Stimulated activated CD8-positive, alpha-beta memory T cell treated with anti-CD3 and anti-CD28 coated beads, Interleukin-12 subunit alpha, Interleukin-12 subunit beta, amount 100 ng/mL, for 24 hours (primary cell): ENCODE results near the gene FABP2.
"Not testable (repeated sequence)": the region's sequence is repeated elsewhere in the genome, so short reads cannot be mapped to it uniquely, and the experiment has no call there.

Experiments
- DNase-seq: peaks from one replicate; pipeline ENCODE4 v3.0.0-alpha.2; 2020; ENCODE audit errors: extremely low read depth

Gene FABP2

GRCh38 chr4:119310826-119311225 lies 11.1 kb downstream of the FABP2 start:
- no peak for DNase-seq

- DNase-seq: no peak
Measured at GRCh38 chr4:119307606-119308005, 14.3 kb downstream of the FABP2 start.

GRCh38 chr4:119304431-119304830 lies 17.5 kb downstream of the FABP2 start:
- DNase-seq: no peak

DNA sequence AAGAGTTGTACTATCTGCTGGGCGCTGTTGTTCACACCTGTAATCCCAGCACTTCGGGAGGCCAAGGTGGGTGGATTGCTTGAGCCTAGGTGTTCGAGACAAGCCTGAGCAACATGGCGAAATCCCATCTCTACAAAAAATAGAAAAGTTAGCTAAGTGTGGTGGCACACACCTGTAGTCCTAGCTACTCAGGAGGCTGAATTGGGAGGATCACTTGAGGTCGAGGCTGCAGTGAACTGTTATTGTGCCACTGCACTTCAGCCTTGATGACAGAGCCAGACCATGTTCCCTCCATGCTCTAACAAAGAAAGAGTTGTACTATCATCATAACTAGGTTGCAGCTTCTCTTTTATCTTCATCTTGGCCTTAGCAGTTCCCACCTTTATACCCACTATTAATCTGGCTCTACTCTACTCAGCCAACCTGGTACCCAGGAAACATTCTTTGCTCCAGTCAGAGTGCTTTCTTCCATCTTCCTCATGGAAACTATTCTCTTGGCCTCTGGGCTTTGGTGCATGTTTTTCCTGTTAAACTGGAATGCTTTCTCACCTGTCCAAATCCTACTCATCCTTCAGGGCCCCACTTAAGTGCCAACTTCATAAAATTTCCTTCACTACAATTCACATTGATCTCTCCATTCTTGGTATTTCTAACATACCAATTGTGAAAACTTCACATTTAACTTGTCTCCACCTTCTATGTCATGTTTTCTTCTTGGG lies 18.2 kb downstream of the FABP2 start:
- DNase-seq: no peak

DNA sequence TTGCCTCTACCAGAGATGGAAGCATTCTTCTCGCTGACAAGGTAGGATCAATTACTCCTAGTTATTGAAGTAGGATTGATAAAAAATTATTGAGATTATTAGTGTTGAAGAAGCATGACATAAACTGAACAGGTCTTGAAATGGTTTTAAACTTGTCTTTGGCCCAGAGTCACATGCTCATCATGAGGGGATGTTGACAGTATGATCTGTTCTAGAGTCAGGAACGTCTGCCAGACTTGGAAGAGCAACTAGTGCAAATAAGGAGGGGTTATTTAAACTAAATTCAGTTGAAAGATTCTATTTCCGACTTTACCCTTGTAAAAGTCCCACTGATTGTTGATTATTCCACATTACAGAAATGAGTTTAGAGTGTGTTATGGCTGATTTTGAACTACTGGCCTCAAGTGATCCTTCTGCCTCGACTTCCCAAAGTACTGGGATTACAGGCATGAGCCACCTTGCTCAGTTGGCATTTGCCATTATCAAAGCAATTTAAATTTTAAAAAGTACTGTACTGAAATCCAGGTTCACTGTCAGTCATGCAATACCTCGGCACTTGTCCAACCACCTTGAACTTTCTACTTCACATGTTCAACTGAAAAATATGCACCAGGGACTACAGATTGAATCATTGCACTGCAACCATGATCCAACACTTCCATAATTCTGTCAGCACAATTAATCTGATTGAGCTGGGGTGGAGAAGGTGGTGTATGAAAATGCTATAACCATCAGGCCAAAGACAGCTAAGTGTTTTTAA lies 19.7 kb downstream of the FABP2 start:
- no peak for DNase-seq

- peak; percentile 82 for DNase-seq
Measured at GRCh38 chr4:119300101-119300978, 21.6 kb downstream of the FABP2 start.

DNA sequence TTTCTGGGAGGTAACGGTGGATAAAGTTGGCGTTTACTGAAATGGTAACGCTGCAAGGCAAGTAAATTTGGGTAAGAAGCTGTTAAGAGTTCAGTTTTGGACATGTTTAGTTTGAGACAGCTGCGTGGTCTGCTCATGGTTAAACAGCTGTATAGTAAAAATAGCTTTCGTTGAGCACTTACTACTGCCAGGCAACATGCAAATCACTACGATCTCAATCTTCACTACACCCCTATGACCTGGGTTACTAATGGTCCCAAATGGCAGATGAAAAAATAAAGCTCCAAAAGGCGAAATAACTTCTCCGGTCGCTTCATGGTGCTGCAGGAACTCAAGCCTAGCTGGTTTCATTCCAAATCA lies 22.2 kb downstream of the FABP2 start:
- DNase-seq: no peak

DNA sequence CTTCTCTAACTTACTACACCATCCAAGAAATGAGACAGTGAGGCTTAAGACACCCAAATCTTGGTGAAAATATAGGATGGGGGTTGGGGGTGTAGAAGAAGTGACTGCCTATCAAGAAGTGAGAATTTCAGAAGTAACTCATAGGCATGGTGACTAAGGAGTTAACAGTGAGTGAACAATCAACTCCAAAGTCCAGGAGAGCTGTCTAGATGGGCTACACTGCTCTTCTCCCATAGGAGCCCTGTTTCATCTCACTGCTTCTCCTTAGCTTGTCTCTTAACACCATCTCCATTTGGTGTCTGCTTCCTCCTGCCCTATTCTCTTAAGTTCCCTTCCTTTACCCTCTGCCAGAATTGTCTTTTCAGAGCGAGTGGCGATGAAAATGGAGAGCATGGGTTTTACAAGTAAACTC lies 22.7 kb downstream of the FABP2 start:
- no peak for DNase-seq

DNA sequence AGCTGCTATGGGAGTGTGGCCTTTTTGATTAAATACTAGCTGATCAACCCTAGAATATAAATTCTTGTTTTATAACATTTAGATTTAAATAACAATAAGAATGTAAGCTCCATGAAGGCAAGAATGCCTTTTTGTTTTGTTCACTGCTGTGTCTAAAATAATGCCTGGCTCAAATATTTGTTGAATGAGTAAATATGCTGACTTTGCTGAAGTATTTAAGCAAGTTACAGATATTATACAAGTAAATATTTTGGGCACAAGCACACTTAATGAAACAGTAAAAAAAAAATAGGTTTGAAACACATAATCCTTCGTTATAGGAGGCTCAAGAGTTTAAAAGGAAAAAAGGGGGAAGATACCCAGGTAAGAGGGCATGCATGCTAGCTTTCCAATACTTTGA lies 24.1 kb downstream of the FABP2 start:
- no peak for DNase-seq

GRCh38 chr4:119296356-119296755 lies 25.6 kb downstream of the FABP2 start:
- DNase-seq: no peak

- DNase-seq: no peak
Measured at GRCh38 chr4:119290598-119290997, 31.3 kb downstream of the FABP2 start.

GRCh38 chr4:119289313-119289712 lies 32.6 kb downstream of the FABP2 start:
- no peak for DNase-seq

DNA sequence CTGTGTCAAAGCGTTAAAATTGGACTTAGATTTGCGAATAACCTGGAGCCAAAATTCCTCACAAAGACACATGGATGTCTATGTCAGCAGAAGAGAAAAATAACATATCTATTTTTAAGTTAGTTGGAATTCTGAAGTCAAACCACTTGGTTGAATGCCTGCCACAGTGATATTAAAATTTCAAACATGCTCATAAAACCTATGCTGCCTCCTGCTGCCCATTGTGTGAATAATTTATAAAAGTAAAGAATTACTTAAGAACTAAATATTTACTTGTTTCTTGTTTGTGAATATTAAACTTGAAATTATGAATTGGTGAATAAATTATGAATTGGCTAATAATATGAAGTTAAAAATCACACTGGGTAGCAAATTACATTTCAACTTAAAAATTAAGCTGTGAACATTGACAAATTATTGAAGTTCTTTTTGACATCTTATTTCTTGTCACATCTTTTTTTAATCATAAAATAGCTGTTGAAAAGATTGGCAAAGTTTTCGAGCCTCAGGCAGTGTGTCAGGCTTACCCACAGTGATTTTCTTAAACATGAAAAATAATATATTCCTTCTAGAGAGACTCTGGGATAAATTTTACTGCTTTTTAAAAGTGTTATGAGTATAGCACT lies 35.4 kb downstream of the FABP2 start:
- DNase-seq: no peak

DNA sequence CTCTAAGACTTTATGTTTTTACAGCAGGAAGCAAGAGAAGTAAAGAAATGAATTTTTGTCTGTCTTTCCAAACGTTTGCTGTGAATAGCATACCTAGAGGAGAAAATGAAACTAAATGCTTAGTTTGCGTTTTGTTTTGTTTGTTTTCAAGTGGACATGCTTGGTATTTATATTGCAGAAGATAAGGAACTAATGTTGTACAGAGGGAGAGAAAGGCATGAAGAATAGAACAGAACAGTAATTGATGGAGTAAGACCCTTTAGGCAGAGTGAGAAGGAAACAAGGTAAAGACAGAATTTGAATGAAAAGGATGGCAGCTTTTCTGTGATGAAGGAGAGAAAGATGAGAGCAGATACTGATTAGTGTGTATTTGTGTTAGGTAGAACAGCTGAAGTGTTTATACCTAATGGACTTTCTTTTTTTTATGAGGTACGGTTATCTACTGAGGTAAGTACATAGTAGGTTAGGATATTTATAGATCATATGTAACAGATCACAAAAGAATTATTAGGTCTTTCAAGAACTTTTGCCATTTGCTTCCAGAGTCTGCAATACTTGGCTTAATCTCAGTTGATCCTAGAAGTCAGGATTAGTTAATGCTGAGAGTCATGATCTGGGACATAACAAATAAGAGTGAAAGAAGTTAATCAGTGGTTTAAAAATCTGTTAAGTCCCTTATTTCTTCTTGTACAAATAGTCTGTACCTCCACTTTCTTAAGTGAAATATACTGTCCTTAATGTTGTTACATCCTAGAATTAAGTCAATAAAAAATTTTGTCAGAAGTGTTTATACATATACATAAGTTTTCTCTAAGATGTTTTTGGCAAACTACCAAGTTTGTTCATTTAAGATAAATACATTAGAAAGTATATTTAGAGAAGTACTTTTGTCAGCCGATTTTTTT lies 36.8 kb downstream of the FABP2 start:
- no peak for DNase-seq

GRCh38 chr4:119281393-119281792 lies 40.5 kb downstream of the FABP2 start:
- DNase-seq: no peak

DNA sequence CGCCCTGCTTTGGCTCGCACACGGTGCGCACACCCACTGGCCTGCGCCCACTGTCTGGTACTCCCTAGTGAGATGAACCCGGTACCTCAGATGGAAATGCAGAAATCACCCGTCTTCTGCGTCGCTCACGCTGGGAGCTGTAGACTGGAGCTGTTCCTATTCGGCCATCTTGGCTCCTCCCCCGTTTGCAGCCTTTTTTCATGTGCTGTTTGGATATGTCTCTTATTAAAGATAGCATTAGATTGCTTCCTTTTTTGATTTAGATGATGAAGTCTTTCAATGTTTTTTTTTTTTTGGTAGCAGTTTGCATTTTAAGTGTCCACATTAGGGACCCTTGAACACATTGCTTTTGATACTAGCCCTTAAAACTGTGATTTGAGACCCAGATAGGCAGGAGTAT lies 42.0 kb downstream of the FABP2 start:
- DNase-seq: not testable (repeated sequence)

DNA sequence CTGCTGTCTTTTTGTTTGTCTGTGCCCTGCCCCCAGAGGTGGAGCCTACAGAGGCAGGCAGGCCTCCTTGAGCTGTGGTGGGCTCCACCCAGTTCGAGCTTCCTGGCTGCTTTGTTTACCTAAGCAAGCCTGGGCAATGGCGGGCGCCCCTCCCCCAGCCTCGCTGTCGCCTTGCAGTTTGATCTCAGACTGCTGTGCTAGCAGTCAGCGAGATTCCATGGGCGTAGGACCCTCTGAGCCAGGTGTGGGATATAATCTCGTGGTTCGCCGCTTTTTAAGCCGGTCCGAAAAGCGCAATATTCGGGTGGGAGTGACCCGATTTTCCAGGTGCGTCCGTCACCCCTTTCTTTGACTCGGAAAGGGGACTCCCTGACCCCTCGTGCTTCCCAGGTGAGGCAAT lies 42.4 kb downstream of the FABP2 start:
- not testable (repeated sequence) for DNase-seq

DNA sequence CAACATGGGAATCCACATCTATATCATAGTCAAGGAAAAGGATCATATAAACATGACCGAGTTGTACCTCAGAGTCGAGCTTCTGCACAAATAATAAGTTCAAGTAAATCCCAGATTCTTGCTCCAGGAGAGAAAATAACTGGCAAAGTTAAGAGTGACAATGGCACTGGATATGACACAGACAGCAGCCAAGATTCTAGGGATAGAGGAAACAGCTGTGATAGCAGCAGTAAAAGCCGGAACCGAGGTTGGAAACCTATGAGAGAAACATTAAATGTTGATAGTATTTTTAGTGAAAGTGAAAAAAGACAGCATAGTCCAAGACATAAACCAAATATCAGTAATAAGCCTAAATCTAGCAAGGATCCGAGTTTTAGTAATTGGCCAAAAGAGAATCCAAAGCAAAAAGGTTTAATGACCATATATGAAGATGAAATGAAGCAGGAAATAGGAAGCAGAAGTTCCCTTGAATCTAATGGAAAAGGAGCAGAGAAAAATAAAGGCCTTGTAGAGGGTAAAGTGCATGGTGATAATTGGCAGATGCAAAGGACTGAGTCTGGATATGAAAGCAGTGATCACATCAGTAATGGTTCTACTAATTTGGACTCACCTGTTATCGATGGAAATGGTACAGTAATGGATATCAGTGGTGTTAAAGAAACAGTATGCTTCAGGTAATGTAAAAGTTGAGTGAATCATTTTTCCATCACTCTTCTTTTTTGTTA lies 50.4 kb downstream of the FABP2 start:
- no peak for DNase-seq

DNA sequence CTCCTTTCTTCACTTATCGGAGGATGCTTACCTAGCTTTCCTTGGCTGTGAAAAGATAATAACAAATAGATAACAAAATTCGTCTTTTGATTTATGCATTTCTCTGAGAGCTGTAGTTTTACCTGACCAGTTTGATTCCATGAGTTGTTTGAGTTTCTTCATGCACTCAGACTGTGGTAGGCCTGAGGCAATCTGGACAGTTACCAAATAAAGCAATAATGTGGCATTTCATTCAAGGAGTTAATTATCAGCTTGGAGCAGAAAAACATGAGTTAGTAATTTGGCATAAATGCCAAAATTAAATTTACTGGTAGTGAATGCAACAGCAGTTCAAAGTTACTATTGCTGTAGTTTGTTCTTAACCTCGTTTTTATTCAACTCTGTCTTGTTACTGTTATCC lies 53.5 kb downstream of the FABP2 start:
- DNase-seq: no peak
